Epithelial cell of proximal tubule (primary cell): ENCODE data around the gene SERINC5. TPM values are rescaled to one million over a fixed set of nuclear protein-coding genes. Genes with fewer than 3 reads are reported as not detected.

Experiments
- DNase-seq: peaks from one replicate; pipeline ENCODE4 v3.0.0-alpha.2; 2011; ENCODE audit warnings: low read depth
- H3K4me3 ChIP-seq: 2 replicates; pipeline ENCODE4 v1.5.1; 2011; ENCODE audit warnings: low read depth, mild to moderate bottlenecking, low read length
- CTCF ChIP-seq: conservative IDR thresholded peaks from 2 replicates; pipeline ENCODE4 v1.5.1; 2012; ENCODE audit warnings: low read depth, mild to moderate bottlenecking, low read length
- total RNA-seq: library from RNA; depleted of rRNA; stranded (reverse); fragments of >200 nt; gene quantifications from 2 replicates; pipeline ENCODE4 v1.2.3, GENCODE V29; 2015

The SERINC5 gene
- total RNA-seq, 1 donor from 2014 or later: 7.1 TPM

GRCh38 chr5:80067531-80068245 is 188.2 kb downstream of the SERINC5 start:
- DNase-seq: no peak
- TF ChIP-seq CTCF: no peak
- no peak overlapping the region for H3K4me3 ChIP-seq

GRCh38 chr5:80067016-80067415 is 188.8 kb downstream of the SERINC5 start:
- no peak overlapping the region for H3K4me3 ChIP-seq
- no peak for DNase-seq
- no peak for TF ChIP-seq CTCF

- no peak for TF ChIP-seq CTCF
- DNase-seq: no peak
- no peak overlapping the region for H3K4me3 ChIP-seq
Measured at GRCh38 chr5:80064124-80064523, 191.7 kb downstream of the SERINC5 start.

Other genes with a start within 250 kb of the SERINC5 start
- 0.29 and 1.3 TPM in 2 replicates for gene THBS4, start 220.7 kb downstream of the SERINC5 start, total RNA-seq
- gene SPZ1, start 64.0 kb upstream of the SERINC5 start, total RNA-seq: not detected in 2 replicates
- gene ZFYVE16, start 152.0 kb upstream of the SERINC5 start, total RNA-seq: 15.6 and 26.9 TPM in 2 replicates
- 0.06 and 0.51 TPM in 2 replicates for gene FAM151B, start 232.1 kb upstream of the SERINC5 start, total RNA-seq